GM23338 (cell line): ENCODE measurements around the gene TMEM14B. TPM values are rescaled to one million over a fixed set of nuclear protein-coding genes. Genes with fewer than 3 reads are reported as not detected.
A peak's percentile ranks its signal among the peaks of the same experiment; 100 is the strongest.

ENCODE experiments used
- ATAC-seq: fragments of 200-7000 bp; cut with Tn5 transposase; 3 replicates; pipeline ENCODE4 v1.9.1; 2020
- DNase-seq: peaks from one replicate; pipeline ENCODE4 v3.0.0-alpha.2; 2015; ENCODE audit warnings: low spot score
- H2AFZ ChIP-seq: fragments of 200-600 bp; sonication (generic); 2 replicates; pipeline ENCODE4 v1.8.0; 2016; ENCODE audit warnings: antibody characterized with exemption, mild to moderate bottlenecking, moderate library complexity
- H3F3A ChIP-seq: fragments of 200-600 bp; sonication (generic); replicated peaks from 2 replicates; pipeline ENCODE4 v1.8.0; 2017; ENCODE audit warnings: antibody characterized with exemption, mixed run types, low read depth
- H3K27ac ChIP-seq: fragments of 200-600 bp; sonication (generic); 2 replicates; pipeline ENCODE4 v1.6.1; 2016; ENCODE audit warnings: low read depth
- H3K27me3 ChIP-seq: fragments of 200-600 bp; sonication (generic); 2 replicates; pipeline ENCODE4 v1.8.0; 2016; ENCODE audit warnings: mild to moderate bottlenecking, mixed run types, moderate library complexity; ENCODE audit not compliant: insufficient read depth
- H3K36me3 ChIP-seq: fragments of 200-600 bp; sonication (generic); 2 replicates; pipeline ENCODE4 v1.8.0; 2016; ENCODE audit warnings: mild to moderate bottlenecking; ENCODE audit not compliant: insufficient read depth
- H3K4me1 ChIP-seq: fragments of 200-600 bp; sonication (generic); 2 replicates; pipeline ENCODE4 v1.8.0; 2016; ENCODE audit warnings: mild to moderate bottlenecking, moderate library complexity; ENCODE audit not compliant: insufficient read depth
- H3K4me2 ChIP-seq: fragments of 200-600 bp; sonication (generic); 2 replicates; pipeline ENCODE4 v1.7.1; 2017; ENCODE audit warnings: mixed run types
- H3K4me3 ChIP-seq: fragments of 200-600 bp; sonication (generic); 2 replicates; pipeline ENCODE4 v1.6.1; 2016; ENCODE audit warnings: mixed run types
- H3K79me2 ChIP-seq: fragments of 200-600 bp; sonication (generic); replicated peaks from 2 replicates; pipeline ENCODE4 v1.8.0; 2017; ENCODE audit warnings: mild to moderate bottlenecking; ENCODE audit not compliant: insufficient read depth
- H3K9me2 ChIP-seq: fragments of 200-600 bp; sonication (generic); 2 replicates; pipeline ENCODE4 v1.8.0; 2017; ENCODE audit not compliant: insufficient read depth
- H4K20me1 ChIP-seq: fragments of 200-600 bp; sonication (generic); replicated peaks from 2 replicates; pipeline ENCODE4 v1.8.0; 2017; ENCODE audit warnings: mild to moderate bottlenecking; ENCODE audit not compliant: insufficient read depth
- H3K27ac Mint-ChIP-seq: 2 replicates; pipeline ENCODE4 v1.8.0; 2020; ENCODE audit warnings: inconsistent platforms, mild to moderate bottlenecking, moderate library complexity, mixed read lengths
- H3K27me3 Mint-ChIP-seq: 3 replicates; pipeline ENCODE4 v1.8.0; 2022; ENCODE audit warnings: low read depth, mild to moderate bottlenecking, moderate library complexity, mixed read lengths, inconsistent platforms; ENCODE audit not compliant: insufficient read depth, poor library complexity
- H3K36me3 Mint-ChIP-seq: 3 replicates; pipeline ENCODE4 v1.8.0; 2021; ENCODE audit warnings: low read depth, mild to moderate bottlenecking, inconsistent platforms, moderate library complexity, mixed read lengths
- H3K4me1 Mint-ChIP-seq: 3 replicates; pipeline ENCODE4 v1.8.0; 2020; ENCODE audit warnings: mild to moderate bottlenecking, inconsistent platforms, mixed read lengths
- H3K4me3 Mint-ChIP-seq: 3 replicates; pipeline ENCODE4 v1.8.0; 2021; ENCODE audit warnings: moderate library complexity, mild to moderate bottlenecking, inconsistent platforms, mixed read lengths
- H3K9me3 Mint-ChIP-seq: 3 replicates; pipeline ENCODE4 v1.8.0; 2020; ENCODE audit warnings: moderate library complexity, mild to moderate bottlenecking, inconsistent platforms, mixed read lengths
- CREB1 ChIP-seq: fragments of 250-450 bp; sonication (Bioruptor Pico); IDR thresholded peaks from 2 replicates; pipeline ENCODE4 v1.5.0; 2020; ENCODE audit warnings: low read depth, mild to moderate bottlenecking, moderate library complexity
- POLR2AphosphoS5 ChIP-seq: IDR thresholded peaks from 2 replicates; pipeline ENCODE4 v1.6.1; 2016; ENCODE audit warnings: antibody characterized with exemption, low read depth
- STAT1 ChIP-seq: IDR thresholded peaks from one replicate; pipeline ENCODE4 v1.6.1; 2016; ENCODE audit warnings: antibody characterized with exemption; ENCODE audit not compliant: unreplicated experiment
- ZNF331 ChIP-seq: fragments of 250-450 bp; sonication (Bioruptor Pico); IDR thresholded peaks from 2 replicates; pipeline ENCODE4 v1.5.0; 2020; ENCODE audit warnings: low read depth, mild to moderate bottlenecking, moderate library complexity
- polyA plus RNA-seq: library from polyadenylated mRNA; unstranded; fragments of >200 nt; fragmentation: Nextera tagmentation; extraction: Ambion mirVana; gene quantifications from 2 replicates; pipeline ENCODE4 v1.2.1, GENCODE V29; 2016
- total RNA-seq: library from RNA; depleted of rRNA; stranded (reverse); fragments of >200 nt; shearing (Covaris generic); gene quantifications from 2 replicates; pipeline ENCODE4 v1.2.3, GENCODE V29; 2014
- TF ChIP-seq, protein P1 (sequence below): IDR thresholded peaks from 2 replicates; pipeline ENCODE4 v1.6.1; 2016; ENCODE audit warnings: antibody characterized with exemption
- TF ChIP-seq, protein P2 (sequence below): fragments of 250-450 bp; sonication (Bioruptor Pico); IDR thresholded peaks from 2 replicates; pipeline ENCODE4 v1.5.0; 2020; ENCODE audit warnings: mild to moderate bottlenecking, moderate library complexity

Gene TMEM14B
- total and polyA plus RNA-seq, 2 experiments from 2014 or later, result 104 to 210 TPM

DNA sequence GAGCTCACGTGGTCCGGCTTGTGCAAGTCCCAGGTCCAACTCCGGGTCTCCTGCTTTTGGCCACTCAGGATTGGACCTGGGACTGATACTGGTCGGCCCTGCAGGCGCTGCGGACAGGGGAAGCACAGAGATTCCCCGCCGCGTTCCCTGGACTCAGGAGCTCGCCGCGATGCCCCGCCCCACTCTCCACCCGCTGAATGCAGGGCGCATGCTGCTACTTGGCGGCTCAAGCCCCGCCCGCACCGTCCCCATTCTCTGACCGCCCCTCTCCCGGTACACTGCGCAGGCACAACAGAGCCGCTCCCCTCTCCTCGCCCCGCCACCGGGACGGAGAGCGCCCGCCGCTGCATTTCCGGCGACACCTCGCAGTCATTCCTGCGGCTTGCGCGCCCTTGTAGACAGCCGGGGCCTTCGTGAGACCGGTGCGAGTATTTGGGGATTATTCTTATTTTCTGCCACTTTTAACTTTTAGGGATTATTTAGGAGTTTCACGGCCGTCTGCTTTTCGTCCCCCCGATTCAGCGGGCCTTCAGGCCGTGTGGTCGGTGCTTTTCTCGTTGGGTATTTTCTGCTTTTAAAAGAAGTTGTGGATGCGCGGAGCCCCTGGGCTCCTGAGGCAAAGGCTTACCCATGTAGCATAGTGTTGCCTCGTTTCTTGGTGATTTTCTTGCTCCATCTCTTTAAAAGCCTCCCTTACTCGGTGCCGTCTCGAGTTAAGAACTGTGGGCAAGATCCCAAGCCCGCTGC lies 24.6 kb upstream of the TMEM14B start, which contains the start of gene TMEM14C:
Gene TMEM14C (plus strand): TSS at position 251 of the 747 bp plus-strand sequence. CDS start 1,544 bp downstream, outside the sequence.
- Mint-ChIP-seq H3K27me3 (peaks cover 13% of the 10 kb centered on the region), H3K4me3 (peak within 1 kb of the TSS; percentile 96), H3K4me1 (peaks cover 26% of the 10 kb centered on the region), H3K27ac (peak within 1 kb of the TSS; percentile 98), H3K36me3 (peaks cover 53% of the 10 kb centered on the region), H3K9me3 (peaks cover 28% of the 10 kb centered on the region)
- H3K27ac ChIP-seq, result peak within 1 kb of the TSS; percentile 100
- peak within 1 kb of the TSS; percentile 85 for H3K4me2 ChIP-seq
- H3K27me3 ChIP-seq, result no peaks in the 10 kb centered on the region
- peaks cover 5% of the 10 kb centered on the region; the same call in 1 of the 2 replicates for H3K36me3 ChIP-seq
- H4K20me1 ChIP-seq, result no peaks in the 10 kb centered on the region
- H3K9me2 ChIP-seq, result no peaks in the 10 kb centered on the region
- peaks cover 19% of the 10 kb centered on the region for H3K4me1 ChIP-seq
- TF ChIP-seq, protein P1, sequence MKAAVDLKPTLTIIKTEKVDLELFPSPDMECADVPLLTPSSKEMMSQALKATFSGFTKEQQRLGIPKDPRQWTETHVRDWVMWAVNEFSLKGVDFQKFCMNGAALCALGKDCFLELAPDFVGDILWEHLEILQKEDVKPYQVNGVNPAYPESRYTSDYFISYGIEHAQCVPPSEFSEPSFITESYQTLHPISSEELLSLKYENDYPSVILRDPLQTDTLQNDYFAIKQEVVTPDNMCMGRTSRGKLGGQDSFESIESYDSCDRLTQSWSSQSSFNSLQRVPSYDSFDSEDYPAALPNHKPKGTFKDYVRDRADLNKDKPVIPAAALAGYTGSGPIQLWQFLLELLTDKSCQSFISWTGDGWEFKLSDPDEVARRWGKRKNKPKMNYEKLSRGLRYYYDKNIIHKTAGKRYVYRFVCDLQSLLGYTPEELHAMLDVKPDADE, result peak; percentile 42; the same call in 1 of the 2 replicates
- peak; percentile 91 for TF ChIP-seq POLR2AphosphoS5
- TF ChIP-seq, protein P2, sequence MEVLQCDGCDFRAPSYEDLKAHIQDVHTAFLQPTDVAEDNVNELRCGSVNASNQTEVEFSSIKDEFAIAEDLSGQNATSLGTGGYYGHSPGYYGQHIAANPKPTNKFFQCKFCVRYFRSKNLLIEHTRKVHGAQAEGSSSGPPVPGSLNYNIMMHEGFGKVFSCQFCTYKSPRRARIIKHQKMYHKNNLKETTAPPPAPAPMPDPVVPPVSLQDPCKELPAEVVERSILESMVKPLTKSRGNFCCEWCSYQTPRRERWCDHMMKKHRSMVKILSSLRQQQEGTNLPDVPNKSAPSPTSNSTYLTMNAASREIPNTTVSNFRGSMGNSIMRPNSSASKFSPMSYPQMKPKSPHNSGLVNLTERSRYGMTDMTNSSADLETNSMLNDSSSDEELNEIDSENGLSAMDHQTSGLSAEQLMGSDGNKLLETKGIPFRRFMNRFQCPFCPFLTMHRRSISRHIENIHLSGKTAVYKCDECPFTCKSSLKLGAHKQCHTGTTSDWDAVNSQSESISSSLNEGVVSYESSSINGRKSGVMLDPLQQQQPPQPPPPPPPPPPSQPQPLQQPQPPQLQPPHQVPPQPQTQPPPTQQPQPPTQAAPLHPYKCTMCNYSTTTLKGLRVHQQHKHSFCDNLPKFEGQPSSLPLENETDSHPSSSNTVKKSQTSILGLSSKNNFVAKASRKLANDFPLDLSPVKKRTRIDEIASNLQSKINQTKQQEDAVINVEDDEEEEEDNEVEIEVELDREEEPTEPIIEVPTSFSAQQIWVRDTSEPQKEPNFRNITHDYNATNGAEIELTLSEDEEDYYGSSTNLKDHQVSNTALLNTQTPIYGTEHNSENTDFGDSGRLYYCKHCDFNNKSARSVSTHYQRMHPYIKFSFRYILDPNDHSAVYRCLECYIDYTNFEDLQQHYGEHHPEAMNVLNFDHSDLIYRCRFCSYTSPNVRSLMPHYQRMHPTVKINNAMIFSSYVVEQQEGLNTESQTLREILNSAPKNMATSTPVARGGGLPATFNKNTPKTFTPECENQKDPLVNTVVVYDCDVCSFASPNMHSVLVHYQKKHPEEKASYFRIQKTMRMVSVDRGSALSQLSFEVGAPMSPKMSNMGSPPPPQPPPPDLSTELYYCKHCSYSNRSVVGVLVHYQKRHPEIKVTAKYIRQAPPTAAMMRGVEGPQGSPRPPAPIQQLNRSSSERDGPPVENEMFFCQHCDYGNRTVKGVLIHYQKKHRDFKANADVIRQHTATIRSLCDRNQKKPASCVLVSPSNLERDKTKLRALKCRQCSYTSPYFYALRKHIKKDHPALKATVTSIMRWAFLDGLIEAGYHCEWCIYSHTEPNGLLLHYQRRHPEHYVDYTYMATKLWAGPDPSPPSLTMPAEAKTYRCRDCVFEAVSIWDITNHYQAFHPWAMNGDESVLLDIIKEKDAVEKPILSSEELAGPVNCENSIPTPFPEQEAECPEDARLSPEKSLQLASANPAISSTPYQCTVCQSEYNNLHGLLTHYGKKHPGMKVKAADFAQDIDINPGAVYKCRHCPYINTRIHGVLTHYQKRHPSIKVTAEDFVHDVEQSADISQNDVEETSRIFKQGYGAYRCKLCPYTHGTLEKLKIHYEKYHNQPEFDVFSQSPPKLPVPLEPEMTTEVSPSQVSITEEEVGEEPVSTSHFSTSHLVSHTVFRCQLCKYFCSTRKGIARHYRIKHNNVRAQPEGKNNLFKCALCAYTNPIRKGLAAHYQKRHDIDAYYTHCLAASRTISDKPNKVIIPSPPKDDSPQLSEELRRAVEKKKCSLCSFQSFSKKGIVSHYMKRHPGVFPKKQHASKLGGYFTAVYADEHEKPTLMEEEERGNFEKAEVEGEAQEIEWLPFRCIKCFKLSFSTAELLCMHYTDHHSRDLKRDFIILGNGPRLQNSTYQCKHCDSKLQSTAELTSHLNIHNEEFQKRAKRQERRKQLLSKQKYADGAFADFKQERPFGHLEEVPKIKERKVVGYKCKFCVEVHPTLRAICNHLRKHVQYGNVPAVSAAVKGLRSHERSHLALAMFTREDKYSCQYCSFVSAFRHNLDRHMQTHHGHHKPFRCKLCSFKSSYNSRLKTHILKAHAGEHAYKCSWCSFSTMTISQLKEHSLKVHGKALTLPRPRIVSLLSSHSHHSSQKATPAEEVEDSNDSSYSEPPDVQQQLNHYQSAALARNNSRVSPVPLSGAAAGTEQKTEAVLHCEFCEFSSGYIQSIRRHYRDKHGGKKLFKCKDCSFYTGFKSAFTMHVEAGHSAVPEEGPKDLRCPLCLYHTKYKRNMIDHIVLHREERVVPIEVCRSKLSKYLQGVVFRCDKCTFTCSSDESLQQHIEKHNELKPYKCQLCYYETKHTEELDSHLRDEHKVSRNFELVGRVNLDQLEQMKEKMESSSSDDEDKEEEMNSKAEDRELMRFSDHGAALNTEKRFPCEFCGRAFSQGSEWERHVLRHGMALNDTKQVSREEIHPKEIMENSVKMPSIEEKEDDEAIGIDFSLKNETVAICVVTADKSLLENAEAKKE, result no peak
- TF ChIP-seq STAT1, result no peak
- no peak for TF ChIP-seq ZNF331 (CRISPR knock-in tag)
- peak; percentile 22; the same call in 1 of the 2 replicates for TF ChIP-seq CREB1 (CRISPR knock-in tag)
- ATAC-seq (peak; percentile 97), DNase-seq (peak; percentile 100)
- peak within 1 kb of the TSS; percentile 71 for H3K4me3 ChIP-seq
- H3F3A ChIP-seq, result peaks cover 23% of the 10 kb centered on the region
- peak within 1 kb of the TSS; percentile 92; the same call in 1 of the 2 replicates for H2AFZ ChIP-seq
- peaks cover 29% of the 10 kb centered on the region for H3K79me2 ChIP-seq
